ENCODE measurements around the gene ANKK1. TPM values are rescaled to one million over a fixed set of nuclear protein-coding genes. Genes with fewer than 3 reads are reported as not detected.

Gene ANKK1
- total and polyA plus RNA-seq, 7 donors: 0.45 to 0.54 TPM; not detected in 5

DNA sequence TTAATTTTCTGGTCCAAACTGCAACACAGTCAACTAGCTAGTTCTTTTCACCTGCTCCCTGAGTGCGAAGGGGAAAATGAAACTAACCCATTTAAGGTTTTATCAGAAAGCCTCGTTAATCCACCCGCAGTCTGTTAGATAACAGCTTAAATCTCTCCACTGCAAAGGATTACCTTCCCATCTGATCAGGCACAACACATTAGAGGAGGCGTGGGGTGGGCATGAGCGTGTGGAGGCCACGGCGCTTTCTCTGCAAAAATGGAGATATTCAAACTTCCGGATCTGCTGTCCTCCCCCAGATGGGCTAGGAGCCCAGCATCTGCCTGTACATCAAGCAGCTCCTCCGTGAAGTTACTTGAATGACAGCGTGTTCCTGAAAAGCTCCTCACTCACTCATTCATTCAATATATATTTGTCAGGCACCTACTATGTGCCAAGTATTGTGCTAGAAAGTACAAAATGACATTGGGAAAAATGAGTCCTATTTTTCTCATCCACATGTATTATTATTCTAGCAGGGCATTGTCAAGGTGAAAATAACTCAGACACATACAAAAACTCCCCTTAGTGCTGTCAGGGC lies 13.5 kb upstream of the ANKK1 start:
- intact Hi-C loops (cut with DNase I): no loop called here
- Histone ChIP-seq H3K4me3 (no peak overlapping the region), H3K27me3 (no peaks in the 10 kb centered on the region), H3K9me3 (no peaks in the 10 kb centered on the region), H3K27ac (no peak overlapping the region), H3K4me1 (no peaks in the 10 kb centered on the region), H3K36me3 (peaks cover 0 to 1% (median 0%) of the 10 kb centered on the region in 4 donors)
- WGBS, 2 donors: 86% methylated on average over 10 of the region's 10 CpGs
- no peak for TF ChIP-seq EP300 (IDR thresholded peaks at IDR 0.05)
- no peak for TF ChIP-seq POLR2A (IDR thresholded peaks at IDR 0.05)
- no peak for DNase-seq

DNA sequence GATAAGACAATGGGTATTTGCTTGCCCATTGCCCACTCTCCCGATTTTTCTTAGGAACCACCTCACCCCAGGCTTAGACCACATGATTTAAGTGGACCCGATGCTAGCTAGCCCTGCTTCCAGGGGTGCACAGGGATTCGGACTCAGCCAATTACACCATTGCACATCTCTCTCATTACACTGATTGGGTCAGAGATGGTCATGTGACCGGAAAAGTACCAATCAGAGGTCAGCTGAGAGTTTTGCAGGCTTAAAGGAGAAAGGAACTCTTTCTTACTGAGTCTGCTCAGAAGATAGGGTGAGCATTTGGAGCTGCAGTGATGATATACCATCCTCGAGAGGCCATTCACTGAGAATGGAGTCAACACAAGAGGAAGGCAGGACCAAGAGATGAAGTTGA lies 12.2 kb upstream of the ANKK1 start:
- TF ChIP-seq POLR2A (IDR thresholded peaks at IDR 0.05) (no peak), EP300 (IDR thresholded peaks at IDR 0.05) (no peak), POLR2AphosphoS5 (IDR thresholded peaks at IDR 0.05) (no peak)
- TF ChIP-seq, protein P1, sequence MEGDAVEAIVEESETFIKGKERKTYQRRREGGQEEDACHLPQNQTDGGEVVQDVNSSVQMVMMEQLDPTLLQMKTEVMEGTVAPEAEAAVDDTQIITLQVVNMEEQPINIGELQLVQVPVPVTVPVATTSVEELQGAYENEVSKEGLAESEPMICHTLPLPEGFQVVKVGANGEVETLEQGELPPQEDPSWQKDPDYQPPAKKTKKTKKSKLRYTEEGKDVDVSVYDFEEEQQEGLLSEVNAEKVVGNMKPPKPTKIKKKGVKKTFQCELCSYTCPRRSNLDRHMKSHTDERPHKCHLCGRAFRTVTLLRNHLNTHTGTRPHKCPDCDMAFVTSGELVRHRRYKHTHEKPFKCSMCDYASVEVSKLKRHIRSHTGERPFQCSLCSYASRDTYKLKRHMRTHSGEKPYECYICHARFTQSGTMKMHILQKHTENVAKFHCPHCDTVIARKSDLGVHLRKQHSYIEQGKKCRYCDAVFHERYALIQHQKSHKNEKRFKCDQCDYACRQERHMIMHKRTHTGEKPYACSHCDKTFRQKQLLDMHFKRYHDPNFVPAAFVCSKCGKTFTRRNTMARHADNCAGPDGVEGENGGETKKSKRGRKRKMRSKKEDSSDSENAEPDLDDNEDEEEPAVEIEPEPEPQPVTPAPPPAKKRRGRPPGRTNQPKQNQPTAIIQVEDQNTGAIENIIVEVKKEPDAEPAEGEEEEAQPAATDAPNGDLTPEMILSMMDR (IDR thresholded peaks at IDR 0.05): no peak
- Histone ChIP-seq H3K27ac (no peak overlapping the region), H3K4me3 (no peak overlapping the region), H3K27me3 (no peaks in the 10 kb centered on the region), H3K9me3 (no peaks in the 10 kb centered on the region), H3K4me1 (no peaks in the 10 kb centered on the region), H3K36me3 (no peaks in the 10 kb centered on the region)
- DNase-seq: no peak
- intact Hi-C loops (cut with DNase I): no loop called here
- 94 to 97% methylated on average over 5 of the region's 5 CpGs for WGBS, 2 donors

DNA sequence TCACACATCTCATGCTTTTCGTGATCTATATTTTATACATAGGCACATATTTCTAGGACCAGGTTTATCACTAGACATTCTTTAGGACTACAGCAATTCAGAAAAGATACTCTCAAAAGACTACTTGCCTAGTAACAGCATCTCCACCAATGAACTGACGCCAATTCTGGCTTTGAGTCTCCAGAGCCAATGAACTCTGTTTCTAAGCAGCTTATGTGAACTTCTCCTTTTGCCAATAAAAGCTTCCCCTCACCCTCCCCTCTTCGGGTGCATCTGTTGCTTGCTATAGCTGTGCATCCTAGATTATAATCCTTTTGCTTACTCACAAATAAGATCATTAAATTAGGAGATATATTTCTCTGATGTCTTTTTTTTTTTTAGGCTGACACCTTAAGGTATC lies 11.4 kb upstream of the ANKK1 start:
- TF ChIP-seq, protein P1 (IDR thresholded peaks at IDR 0.05): no peak
- TF ChIP-seq POLR2A (IDR thresholded peaks at IDR 0.05): no peak
- Histone ChIP-seq H3K27me3 (no peaks in the 10 kb centered on the region), H3K36me3 (no peaks in the 10 kb centered on the region), H3K27ac (no peak overlapping the region), H3K9me3 (no peaks in the 10 kb centered on the region), H3K4me3 (no peak overlapping the region), H3K4me1 (no peaks in the 10 kb centered on the region)
- 29 to 70% methylated on average over 3 of the region's 3 CpGs for WGBS, 2 donors
- intact Hi-C loops (cut with DNase I): no loop called here
- DNase-seq: no peak

DNA sequence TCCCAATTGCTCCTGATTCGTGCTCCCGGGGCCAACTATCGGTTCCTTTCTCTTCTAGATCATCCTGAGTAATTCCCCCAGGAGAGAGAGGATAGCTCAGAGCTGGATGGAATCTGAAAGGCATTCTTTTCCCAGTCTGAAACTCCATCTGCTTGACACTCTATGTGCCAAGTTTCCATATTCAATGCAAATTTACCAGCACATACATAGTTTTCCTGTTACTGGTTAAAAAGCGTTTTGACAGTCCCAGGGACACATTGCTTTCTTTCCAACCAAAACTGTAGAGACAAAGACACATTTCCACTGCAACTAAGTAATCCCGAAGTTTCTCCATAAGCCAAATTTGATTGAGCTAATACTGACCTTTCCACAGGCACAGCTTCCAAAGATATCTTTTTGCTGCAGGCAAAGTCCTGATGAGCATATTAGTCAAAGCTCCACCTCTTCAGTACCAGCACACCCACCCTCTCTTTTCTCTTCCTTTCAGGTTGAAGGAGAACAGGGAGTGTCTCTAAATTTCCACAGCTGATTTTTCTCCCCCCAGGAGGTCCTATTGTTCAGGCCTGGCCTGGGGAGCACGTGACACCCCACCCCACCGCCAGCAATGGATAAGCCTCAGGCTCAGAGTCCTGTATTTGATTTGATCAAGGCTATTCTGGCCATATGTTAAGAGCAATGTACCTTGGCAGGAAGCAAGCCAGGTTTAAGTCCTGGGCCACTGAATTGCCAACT lies 9.7 kb upstream of the ANKK1 start:
- DNase-seq: no peak
- Histone ChIP-seq H3K4me3 (no peak overlapping the region), H3K27me3 (no peaks in the 10 kb centered on the region), H3K36me3 (no peaks in the 10 kb centered on the region), H3K27ac (no peak overlapping the region), H3K4me1 (no peaks in the 10 kb centered on the region), H3K9me3 (no peaks in the 10 kb centered on the region)
- intact Hi-C loops (cut with DNase I): no loop called here
- WGBS, 2 donors: 77 to 84% methylated on average over 7 of the region's 7 CpGs
- TF ChIP-seq EP300 (IDR thresholded peaks at IDR 0.05) (no peak), POLR2AphosphoS5 (IDR thresholded peaks at IDR 0.05) (no peak), POLR2A (IDR thresholded peaks at IDR 0.05) (no peak)
- TF ChIP-seq, protein P1 (IDR thresholded peaks at IDR 0.05): no peak

DNA sequence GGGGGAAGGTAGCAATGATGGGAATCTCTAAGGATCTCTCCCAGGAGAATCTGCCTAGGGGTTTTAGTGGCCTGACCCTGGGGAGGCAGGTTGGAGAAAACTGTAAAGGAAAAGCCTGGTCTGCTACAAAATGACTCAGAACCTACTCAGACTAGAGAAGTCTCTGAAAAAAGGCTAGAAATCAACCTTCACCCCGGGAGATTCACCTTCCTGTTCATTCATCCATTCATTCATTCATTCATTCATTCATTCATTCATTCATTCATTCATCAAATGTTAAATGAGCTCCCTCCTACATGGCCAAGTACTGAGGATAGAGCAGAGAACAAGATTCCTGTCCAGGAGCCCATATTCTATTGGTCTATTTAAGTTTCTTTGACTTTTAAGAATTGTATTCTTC lies 8.9 kb upstream of the ANKK1 start:
- 50 to 80% methylated on average over 1 of the region's 1 CpG for WGBS, 2 donors

More for the DNA sequence above, 8.9 kb upstream of the ANKK1 start:
- Histone ChIP-seq H3K27ac (no peak overlapping the region), H3K36me3 (no peaks in the 10 kb centered on the region), H3K4me1 (no peaks in the 10 kb centered on the region), H3K27me3 (no peaks in the 10 kb centered on the region), H3K4me3 (no peak overlapping the region), H3K9me3 (no peaks in the 10 kb centered on the region)
- intact Hi-C loops (cut with DNase I): no loop called here
- TF ChIP-seq EP300 (IDR thresholded peaks at IDR 0.05): no peak
- TF ChIP-seq POLR2AphosphoS5 (IDR thresholded peaks at IDR 0.05): no peak
- TF ChIP-seq, protein P1 (IDR thresholded peaks at IDR 0.05): no peak
- DNase-seq: no peak
